GM19099 (cell line): ENCODE measurements around the gene GTF2F2.

Experiments used
- POLR2A ChIP-seq: IDR thresholded peaks from 3 replicates; pipeline ENCODE4 v1.6.1; 2011; ENCODE audit warnings: low read depth; ENCODE audit not compliant: insufficient read length; ENCODE audit errors: extremely low read depth

Gene GTF2F2

GRCh38 chr13:45142440-45143345 lies 22.4 kb downstream of the GTF2F2 start:
- no peak for TF ChIP-seq POLR2A

- TF ChIP-seq POLR2A: no peak
Observed at GRCh38 chr13:45143346-45143751, 23.0 kb downstream of the GTF2F2 start.

GRCh38 chr13:45149964-45150363 lies 29.7 kb downstream of the GTF2F2 start:
- TF ChIP-seq POLR2A: no peak

- TF ChIP-seq POLR2A: no peak
Observed at GRCh38 chr13:45156565-45157361, 36.5 kb downstream of the GTF2F2 start.

GRCh38 chr13:45162194-45162593 lies 41.9 kb downstream of the GTF2F2 start:
- no peak for TF ChIP-seq POLR2A

GRCh38 chr13:45162821-45163220 lies 42.5 kb downstream of the GTF2F2 start:
- TF ChIP-seq POLR2A: no peak

GRCh38 chr13:45166858-45167257 lies 46.5 kb downstream of the GTF2F2 start:
- no peak for TF ChIP-seq POLR2A

GRCh38 chr13:45167611-45168554 lies 47.6 kb downstream of the GTF2F2 start:
- TF ChIP-seq POLR2A: no peak

- TF ChIP-seq POLR2A: no peak
Observed at GRCh38 chr13:45168555-45168930, 48.2 kb downstream of the GTF2F2 start.

- TF ChIP-seq POLR2A: no peak
Observed at GRCh38 chr13:45174478-45174877, 54.2 kb downstream of the GTF2F2 start.

- no peak for TF ChIP-seq POLR2A
Observed at GRCh38 chr13:45178349-45179162, 58.2 kb downstream of the GTF2F2 start.

- TF ChIP-seq POLR2A: no peak
Observed at GRCh38 chr13:45179428-45179827, 59.1 kb downstream of the GTF2F2 start.

- no peak for TF ChIP-seq POLR2A
Observed at GRCh38 chr13:45180303-45180702, 60.0 kb downstream of the GTF2F2 start.
